Stimulated activated CD8-positive, alpha-beta memory T cell treated with anti-CD3 and anti-CD28 coated beads, Interleukin-15, amount 100 ng/mL, for 1 hour (primary cell): ENCODE data around the gene DIAPH1.

ENCODE experiments used
- DNase-seq: peaks from one replicate; pipeline ENCODE4 v3.0.0-alpha.2; 2020; ENCODE audit warnings: low read depth

DIAPH1 gene

GRCh38 chr5:141618804-141619554 lies at the start of gene DIAPH1:
TSS of gene DIAPH1 (minus strand) at chr5:141619000. CDS start at chr5:141618914, 86 bp downstream.
- DNase-seq, result peak; percentile 97

- DNase-seq, result no peak
Measured at GRCh38 chr5:141665995-141666940, 47.5 kb upstream of the DIAPH1 start.

GRCh38 chr5:141664733-141665461 lies 46.1 kb upstream of the DIAPH1 start:
- peak; percentile 62 for DNase-seq

GRCh38 chr5:141663506-141663905 lies 44.7 kb upstream of the DIAPH1 start:
- DNase-seq, result no peak

- DNase-seq, result no peak
Measured at GRCh38 chr5:141662028-141662427, 43.2 kb upstream of the DIAPH1 start.

GRCh38 chr5:141657937-141658545 lies 39.2 kb upstream of the DIAPH1 start:
- no peak for DNase-seq

- DNase-seq, result no peak
Measured at GRCh38 chr5:141657404-141657803, 38.6 kb upstream of the DIAPH1 start.

- no peak for DNase-seq
Measured at GRCh38 chr5:141656396-141656795, 37.6 kb upstream of the DIAPH1 start.

GRCh38 chr5:141655020-141655419 lies 36.2 kb upstream of the DIAPH1 start:
- no peak for DNase-seq

- no peak for DNase-seq
Measured at GRCh38 chr5:141654298-141654697, 35.5 kb upstream of the DIAPH1 start.

- DNase-seq, result no peak
Measured at GRCh38 chr5:141651728-141652105, 32.9 kb upstream of the DIAPH1 start.

- peak; percentile 68 for DNase-seq
Measured at GRCh38 chr5:141650851-141651727, 32.3 kb upstream of the DIAPH1 start, which contains the start of gene FCHSD1. TSS of gene FCHSD1 (minus strand) at chr5:141651418. CDS start at chr5:141651368, 50 bp downstream.

GRCh38 chr5:141649972-141650371 lies 31.2 kb upstream of the DIAPH1 start:
- no peak for DNase-seq

- no peak for DNase-seq
Measured at GRCh38 chr5:141649056-141649688, 30.4 kb upstream of the DIAPH1 start.

GRCh38 chr5:141647851-141648250 lies 29.1 kb upstream of the DIAPH1 start:
- no peak for DNase-seq

GRCh38 chr5:141647242-141647641 lies 28.4 kb upstream of the DIAPH1 start:
- DNase-seq, result no peak

- DNase-seq, result no peak
Measured at GRCh38 chr5:141646026-141646425, 27.2 kb upstream of the DIAPH1 start.

GRCh38 chr5:141641634-141642267 lies 23.0 kb upstream of the DIAPH1 start:
- DNase-seq, result no peak

GRCh38 chr5:141640698-141641097 lies 21.9 kb upstream of the DIAPH1 start:
- DNase-seq, result no peak

GRCh38 chr5:141640051-141640415 lies 21.2 kb upstream of the DIAPH1 start:
- no peak for DNase-seq
